Activated effector memory CD4-positive, alpha-beta T cell treated with Interleukin-2 at 50 U/mL for 16 hours (primary cell): ENCODE data around the gene PRR20G.
"Not testable (repeated sequence)": the region's sequence is repeated elsewhere in the genome, so short reads cannot be mapped to it uniquely, and the experiment has no call there.

ENCODE experiments used
- DNase-seq: peaks from one replicate; pipeline ENCODE4 v3.0.0-alpha.2; 2020

PRR20G gene

DNA sequence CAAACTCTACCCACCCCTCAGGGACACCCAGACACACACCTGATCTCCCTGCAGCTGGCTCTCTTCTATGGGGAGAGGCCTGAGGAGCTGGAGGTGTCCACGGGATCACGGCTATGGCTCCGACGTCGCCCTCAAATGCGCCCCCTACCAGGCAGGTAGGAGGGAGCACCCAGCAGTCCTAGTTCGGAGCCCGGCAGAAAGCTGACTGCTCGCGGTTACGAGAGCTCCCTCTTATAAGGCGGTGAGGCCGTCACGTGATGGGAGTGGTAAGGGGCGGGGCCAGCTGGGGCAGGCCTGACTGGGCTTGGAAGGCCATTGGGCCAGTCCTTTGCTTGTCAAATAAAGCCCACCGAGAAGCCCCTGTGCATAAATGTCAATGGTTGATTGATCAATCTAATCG lies at the start of gene PRR20G:
TSS of gene PRR20G (minus strand) at position 207 of the 400 bp plus-strand sequence. CDS start 681 bp downstream, outside the sequence.
- no peak for DNase-seq

DNA sequence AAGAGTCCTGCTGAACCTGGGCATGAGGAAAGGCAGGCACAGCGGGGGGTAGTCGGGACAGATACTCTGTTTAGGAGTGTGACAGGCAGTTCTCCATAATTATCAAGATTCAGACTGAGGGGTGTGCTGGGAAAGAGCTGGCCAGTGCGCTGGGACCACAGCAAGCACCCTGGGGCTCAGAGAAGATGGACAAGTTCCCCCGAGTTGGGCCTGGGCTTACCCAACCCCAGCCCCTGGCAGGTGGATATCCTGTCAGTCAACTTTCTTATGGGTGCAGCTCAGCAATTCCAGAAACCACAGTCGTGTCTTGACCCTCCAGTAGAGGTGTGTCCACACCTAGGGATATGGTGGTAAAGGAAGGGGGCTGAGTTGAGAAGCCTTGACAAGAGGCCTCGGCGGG lies 49.2 kb upstream of the PRR20G start:
- DNase-seq = no peak

DNA sequence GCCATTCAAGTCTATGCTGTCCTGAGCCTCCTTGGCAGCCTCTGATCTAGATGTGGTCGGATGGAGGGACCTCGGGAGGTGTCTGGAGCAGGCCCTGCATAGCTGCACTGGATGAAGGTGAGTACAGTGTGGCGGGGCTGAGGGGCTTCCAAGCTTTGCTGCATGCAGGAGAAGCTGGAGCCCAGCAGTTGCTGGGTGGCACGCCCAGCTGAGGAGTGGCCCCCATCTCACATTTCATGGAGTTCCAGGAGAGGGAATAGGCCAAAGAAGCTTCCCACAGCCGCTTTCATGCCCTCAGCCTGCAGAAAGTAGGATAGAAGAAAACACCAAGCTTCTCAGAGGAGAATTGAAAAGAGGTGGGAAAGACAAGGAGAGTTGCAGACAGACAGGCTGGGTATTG lies 48.3 kb upstream of the PRR20G start:
- DNase-seq = no peak

DNA sequence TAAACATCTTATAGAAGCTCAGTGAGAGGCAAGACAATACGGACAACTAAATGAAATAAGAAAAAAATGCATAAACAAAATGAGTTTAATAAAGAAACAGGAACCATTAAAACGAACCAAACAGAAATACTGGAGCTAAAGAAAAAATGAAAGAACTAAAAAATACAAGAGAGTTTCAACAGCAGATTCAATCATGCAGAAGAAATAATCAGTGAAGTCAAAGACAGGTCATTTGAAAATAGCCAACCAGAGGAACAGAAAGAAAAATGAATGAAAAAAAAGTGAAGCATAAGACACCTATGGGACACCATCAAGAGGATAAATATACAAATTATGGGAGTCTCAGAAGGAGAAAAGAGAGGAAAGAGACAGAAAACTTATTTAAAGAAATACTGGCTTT lies 42.5 kb upstream of the PRR20G start:
- DNase-seq = no peak

DNA sequence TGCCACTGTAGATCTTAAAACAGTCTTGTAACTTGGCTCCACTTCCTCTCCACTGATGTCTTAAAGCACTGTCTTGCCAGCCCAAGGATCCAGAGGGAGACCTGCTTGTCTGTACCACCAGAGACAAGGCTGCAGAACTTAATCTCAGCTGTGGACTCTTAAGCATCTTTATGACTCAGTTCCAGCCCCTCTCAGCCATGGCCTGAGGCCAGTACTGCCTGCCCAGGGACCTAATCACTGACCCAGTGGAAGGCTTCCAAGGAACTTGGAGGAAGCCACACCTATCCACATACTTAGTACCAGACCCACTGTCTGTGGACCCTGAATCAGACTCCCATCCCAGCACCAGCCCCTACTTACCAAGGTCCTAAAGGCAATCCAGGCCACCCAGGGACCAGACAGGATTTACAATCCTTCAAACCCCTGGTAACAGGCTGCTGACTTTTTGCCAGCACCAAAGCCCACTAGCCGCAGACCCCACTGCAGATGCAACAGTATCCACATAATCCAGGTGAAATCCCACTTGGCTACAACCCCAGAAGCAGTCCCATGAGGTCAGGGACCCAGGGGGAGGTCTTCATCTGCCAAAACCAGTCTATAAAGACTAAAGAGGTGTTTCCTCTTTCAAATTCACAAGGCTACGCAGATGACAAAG lies 41.9 kb upstream of the PRR20G start:
- no peak for DNase-seq

DNA sequence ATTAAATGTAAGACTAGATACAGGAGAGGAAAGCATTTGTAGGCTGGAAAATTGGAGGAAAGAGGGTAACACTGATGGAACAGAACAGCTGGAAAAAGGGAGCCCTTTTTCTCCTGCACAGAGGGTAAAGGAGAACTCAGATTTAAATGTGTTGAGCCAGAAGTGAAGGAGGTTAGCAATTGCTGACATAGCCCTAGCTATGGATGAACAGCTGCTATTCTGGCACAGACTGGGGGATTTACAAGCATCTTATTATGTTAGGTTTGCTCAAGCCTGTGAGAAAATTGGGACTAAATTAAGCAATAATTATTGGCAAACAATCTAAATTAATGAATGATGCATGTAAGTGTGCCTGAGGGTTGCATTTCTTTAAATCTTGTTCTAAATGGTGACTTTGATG lies 40.6 kb upstream of the PRR20G start:
- no peak for DNase-seq

DNA sequence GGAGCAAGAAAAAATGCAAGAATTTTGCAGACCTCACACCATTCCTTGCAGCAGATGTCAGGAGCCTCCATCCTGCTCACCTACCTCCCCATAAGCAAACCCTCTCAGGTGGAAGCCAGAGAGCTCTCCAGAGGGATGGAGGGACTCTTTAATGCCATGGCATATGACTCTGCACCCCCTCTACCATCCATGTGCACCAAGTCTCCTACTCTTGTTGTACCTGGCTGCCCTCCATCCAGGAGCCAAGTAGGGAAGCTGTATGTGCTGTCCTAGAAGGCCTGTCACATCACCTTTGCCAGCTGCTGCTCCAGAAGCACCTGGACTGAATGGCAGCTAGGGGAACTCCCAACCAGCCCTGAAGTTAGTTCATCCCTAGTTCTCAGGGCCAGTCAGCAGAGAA lies 38.5 kb upstream of the PRR20G start:
- DNase-seq = no peak

DNA sequence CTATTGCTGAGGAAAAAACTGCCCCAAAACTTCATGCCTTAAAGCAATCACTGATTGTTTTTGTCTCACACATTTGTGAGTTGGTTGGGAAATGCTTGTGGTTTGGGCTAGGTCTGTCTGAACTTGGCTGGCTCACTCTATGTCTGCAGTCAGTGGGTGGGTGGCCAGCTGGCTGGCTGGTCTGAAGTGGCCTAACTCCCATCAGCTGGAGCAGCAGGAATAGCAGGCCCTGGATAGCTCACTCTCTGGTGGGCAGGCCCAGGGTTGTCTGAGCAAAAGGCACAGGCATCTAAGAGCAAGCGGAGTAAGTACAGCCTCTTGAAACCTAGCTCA lies 37.7 kb upstream of the PRR20G start:
- DNase-seq = no peak

DNA sequence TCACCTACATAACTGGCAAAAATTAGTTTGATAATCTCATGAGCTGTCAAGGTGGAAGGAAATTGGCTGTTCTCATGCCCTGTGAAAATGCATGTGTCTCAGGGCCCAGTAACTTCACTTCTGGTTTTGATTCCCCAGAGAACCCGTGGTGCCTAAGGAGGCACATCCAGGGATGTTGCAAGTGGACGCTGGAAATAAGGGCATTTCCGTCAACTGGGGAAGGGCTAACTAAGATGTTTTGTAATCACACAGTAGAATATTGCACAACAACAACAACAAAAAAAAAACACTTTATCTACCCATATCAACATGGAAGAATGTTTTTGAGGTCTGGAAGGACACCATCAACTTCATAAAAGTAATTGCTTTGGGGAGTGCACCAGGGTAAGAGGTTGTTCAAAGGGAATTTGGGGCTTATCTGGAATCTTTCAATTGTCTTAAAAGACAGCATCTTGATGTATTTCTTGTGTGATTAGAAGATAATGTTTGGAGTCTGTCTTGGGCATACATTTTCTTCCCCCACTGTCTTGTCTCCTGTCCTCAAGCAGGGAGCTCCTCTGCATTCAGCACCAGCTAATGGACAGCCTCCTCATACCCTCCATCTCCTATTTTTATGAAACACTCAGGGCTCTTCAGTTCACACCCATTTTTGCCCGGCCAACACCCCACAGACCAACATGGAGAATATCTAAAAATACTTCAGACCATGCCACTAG lies 37.2 kb upstream of the PRR20G start:
- DNase-seq = no peak

DNA sequence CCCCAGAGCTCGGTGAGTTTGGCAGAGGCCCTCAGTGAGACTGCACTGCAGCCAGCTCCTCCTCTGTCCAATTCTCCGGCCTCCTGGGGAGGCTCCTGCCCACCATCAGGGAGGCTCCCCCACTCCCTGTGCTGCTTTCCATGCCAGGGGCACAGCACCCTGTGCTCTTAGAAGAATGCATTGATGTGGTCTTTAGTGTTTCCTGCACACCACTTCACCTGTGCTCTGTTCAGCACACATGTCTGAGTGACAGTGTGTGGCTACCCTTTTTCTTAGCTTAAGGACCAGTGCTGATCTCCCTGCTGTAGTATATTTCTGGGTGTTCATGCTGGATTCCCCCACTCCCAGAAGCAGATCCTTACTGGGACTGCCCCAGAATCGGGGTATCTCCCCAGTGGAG lies 36.2 kb upstream of the PRR20G start:
- no peak for DNase-seq

DNA sequence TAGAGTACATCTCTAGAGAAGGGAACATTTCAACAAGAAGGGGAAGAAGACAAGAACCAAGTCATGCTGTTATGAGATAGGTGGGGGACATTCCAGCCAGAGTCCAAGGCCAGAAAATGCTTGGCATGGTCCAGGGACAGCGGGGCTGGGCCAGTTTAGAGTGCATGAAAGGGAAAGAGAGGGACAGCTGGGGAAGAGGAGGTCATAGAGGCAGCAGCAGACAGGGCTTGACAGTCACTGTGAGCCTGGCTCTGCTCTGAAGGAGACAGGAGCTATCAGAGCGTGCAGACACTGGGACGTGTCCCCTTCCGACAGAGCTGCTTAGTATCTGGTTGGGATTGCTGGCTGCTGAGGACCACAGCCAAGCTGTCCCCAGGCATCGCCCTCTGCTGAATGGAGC lies 35.7 kb upstream of the PRR20G start:
- DNase-seq = no peak

DNA sequence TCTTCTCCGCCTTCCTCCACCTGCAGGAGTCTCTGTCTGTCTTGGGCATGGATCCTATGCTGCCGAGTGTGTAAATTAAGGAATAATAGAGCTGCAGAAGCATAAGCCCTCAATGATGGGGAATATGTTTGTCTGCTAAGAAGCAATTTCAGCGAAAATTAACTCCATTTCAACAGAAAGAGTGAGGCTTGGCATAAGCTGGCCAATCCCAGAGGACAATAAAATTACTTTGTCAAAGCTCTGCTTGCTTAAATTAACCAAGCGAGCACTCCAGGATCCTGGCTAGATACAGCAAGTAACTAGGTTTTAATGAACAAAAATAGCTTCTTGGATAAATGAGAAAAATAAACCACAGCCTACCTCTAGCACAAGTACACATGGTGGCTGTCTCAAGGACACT lies 33.5 kb upstream of the PRR20G start:
- DNase-seq = no peak

DNA sequence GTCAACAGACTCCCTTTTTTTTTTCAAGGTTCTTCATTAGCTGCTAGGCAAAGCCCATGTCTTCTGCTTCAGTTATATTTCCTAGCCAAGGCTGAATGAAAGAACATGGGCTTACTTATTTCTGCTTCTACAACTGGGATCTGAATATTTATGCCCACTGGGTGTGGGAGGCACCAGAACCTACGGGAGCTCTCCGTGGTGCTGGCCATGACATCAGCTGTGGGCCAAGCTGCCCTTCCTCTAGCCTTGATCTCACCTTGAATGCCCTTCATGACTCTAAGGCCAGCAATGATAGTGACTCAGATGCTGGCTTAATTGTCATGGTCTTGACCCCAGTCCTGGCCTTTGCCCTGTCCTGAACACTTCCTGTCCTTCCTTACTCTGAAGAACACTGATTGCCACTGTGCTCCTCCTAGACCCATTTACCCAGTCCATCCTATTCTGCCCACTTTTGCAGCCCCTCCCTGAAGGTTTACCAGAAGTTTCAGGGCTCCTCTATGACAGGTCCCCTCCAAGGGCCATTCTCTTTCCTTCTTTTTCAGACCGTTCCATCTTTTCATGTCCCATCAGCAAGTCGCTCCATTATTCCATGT lies 32.8 kb upstream of the PRR20G start:
- no peak for DNase-seq

DNA sequence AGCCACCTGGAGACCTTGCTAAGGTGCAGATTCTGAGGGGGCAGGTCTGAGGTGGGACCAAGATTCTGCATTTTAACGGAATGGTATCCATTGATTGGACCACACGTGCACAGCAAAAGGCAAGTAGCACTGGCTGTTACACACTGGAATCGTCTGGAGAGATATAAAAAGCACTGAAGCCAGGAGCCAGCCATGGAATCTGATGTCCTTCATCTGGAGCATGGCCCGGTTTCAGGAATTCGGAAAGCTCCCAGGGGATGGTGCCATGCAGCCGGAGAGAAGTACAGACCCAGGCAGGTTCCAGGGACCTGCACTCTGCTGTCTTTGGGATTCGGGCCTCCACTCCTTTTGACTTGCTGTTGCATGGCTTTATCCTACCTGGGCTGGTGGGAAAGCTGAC lies 28.8 kb upstream of the PRR20G start:
- DNase-seq = no peak

DNA sequence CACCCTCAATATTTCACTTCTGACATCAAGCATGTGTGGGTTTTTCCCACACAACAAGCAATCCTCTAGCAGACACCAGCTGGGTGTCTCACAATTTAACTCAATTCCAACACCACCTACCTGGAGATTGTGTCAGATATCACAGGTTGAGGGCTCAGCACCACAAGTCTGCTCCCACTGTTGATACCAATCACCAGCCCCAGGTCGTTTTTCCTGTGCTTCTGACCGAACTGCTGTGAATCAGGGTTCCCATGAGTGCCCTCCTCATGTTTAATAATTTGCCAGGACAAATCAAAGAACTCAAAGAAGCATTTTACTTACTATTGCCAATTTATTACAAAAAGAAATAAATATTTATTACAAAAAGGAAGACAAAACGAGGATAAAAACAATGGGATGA lies 25.0 kb upstream of the PRR20G start:
- DNase-seq = no peak

DNA sequence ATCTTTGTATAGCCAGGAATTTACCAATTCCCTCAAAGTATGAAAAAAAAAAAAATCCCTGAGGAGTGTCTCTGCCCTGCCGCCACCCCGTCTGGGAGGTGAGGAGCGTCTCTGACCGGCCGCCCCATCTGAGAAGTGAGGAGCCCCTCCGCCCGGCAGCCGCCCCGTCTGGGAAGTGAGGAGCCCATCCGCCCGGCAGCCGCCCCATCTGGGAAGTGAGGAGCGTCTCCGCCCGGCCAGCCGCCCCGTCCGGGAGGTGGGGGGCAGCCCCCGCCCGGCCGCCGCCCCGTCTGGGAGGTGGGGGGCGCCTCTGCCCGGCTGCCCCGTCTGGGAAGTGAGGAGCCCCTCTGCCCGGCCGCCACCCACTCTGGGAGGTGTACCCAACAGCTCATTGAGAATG lies 21.0 kb upstream of the PRR20G start:
- DNase-seq = not testable (repeated sequence)

DNA sequence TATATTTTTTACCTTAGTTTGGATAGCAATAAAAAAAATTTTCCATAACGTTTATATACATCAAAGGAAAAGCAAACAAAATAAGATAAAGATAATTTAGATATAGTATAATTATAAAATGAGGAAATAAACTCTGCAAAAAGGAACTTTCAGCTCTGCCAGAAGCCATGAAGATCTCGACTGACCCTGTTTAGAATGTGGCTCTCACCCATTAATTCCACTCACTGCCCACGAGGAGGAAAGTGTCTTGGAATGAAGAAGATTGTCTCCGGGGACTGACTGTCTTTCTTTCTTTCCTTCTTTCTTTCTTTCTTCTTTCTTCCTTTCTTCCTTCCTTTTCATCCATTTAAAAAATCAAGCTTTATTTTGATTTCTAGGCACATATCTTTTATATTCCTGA lies 20.1 kb upstream of the PRR20G start:
- no peak for DNase-seq

DNA sequence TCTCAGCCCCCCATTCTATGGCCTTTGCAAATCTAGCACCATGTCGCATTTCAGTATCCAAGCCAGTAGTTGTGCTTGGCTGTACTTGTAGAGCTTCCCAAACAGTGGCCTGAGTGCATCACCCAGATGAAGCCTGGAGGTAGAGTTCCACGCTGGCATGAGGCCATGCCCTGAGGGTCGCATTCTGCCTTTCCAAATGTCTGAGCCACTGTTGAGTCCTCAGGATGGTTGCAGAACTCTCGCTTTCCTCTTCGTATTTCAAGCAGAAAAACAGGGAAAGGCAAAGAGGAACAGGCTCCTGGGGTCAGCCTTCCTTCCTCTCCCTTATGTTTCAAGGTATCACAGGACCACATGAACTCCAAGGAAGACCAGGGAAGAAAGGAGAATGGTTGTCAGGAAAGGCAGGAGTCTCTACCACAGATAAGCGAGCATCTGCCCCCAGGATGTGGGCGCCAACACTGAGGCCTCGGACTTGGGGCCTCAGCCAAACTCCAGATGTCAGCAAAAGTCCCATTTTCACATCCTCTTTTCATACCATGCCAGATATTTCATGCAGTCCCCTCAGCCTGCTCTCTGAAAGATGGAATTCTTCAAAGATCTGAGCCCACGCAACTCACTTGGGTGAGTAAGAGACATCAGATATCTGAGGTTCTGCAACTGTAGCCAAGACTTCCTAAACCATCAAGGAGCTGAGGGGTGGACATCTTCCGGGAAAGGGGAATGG lies 19.4 kb upstream of the PRR20G start:
- DNase-seq = no peak

DNA sequence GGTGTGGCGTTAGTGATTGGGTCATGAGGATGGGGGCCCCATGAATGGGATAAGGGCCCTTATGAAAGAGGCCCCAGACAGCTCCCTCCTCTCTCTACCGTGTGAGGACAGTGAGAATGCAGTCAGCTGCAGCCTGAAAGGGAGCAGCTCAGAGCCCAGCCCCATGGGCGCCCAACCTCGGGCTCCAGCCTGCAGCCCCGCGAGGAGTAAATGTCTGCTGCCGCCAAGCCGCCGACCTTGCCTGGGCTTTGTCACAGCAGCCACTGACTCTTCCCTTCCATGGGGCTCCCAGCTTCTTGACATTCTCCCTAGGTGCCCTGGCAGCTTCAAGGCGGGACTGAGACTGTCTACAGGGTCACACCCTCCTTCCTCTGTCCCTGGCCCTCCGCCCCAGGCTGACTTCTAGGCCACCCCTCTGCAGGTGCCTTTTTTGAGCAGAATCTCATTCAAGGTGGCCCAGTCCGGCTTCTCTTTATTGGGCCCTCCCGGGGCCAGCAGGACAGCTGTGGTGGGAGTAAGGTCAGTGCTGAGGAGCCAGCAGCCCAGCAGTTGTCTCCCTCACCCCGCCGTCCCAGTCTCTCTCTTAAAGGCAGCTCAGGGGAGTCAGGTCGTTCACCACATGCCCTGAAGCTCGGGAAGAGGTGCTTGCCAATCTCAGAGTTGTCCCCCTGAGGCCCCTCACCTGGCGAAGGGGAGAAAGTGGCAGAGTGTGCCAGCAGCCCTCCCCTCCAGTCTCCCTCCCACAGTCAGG lies 18.7 kb upstream of the PRR20G start:
- no peak for DNase-seq

DNA sequence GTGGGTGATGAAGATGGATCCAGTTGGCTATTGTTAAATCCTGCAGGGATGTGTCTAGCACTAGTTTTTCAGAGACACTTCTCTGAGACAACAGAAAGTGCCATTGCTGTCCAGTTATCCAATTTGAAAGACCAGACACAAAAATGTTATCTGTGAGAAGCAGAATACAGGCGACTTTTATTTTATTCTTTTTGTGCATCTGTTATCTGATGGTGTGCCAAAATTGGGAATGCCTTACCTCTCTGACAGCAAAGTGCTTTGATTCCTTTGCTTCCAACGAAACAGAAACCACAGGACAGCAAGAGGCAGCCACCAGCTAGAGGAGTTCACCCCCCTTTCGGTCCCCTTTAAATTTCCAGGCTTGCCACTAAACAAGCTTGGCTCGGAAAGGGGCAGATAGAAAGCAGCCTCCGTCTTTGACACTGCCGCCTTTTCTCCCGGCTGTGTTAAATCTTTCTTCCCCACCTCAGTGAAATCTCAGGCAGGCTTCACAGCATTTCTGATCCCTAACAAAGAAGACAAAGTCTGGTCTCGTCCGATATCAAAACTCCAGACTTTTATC lies 17.7 kb upstream of the PRR20G start:
- no peak for DNase-seq

DNA sequence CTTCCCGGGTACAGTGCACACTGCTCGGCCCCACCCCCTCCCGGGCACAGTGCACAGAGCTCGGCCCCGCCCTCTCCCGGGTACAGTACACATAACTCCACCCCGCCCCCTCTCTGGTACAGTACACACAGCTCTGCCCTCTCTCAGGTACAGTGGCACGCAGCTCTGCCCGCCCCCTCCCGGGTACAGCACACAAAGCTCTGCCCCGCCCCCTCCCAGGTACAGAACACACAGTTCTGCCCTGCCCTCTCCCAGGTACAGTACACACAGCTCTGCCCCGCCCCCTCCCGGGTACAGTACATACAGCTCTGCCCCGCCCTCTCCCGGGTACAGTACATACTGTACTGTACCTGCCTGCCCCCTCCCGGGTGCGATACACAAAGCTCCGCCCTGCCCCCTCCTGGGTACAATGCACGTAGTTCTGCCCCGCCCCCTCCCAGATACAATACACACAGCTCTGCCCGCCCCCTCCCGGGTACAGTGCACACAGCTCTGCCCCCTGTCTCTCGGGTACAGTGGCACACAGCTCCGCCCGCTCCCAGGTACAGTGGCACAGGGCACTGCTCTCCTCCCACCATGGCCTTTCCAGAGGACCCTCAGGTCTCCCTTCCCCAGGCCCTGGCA lies 16.4 kb upstream of the PRR20G start:
- no peak for DNase-seq

DNA sequence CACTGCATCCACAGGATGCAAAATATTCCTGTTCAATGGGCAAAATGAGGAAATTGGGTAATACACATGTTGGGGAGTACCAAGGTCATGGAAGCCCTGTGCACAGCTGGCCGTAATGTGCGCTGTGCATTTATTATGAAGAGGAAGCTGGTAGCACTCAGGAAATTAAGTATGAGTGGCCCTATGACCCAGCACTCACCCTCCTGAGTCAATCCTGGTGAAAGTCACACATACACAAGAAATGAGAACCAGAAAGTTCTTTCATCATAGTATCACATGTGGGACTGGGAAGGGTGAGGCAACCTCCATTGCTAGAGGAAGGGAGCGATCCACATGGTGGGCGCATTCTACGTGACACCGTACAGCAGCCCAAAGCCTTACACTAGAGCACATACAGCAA lies 11.4 kb upstream of the PRR20G start:
- DNase-seq = no peak
